ENCODE measurements around the gene TRAPPC5. TPM values are rescaled to one million over a fixed set of nuclear protein-coding genes. Genes with fewer than 3 reads are reported as not detected.

TRAPPC5 gene
- total RNA-seq, 2 experiments from 2014 or later, result 90.2 to 95.2 TPM

DNA sequence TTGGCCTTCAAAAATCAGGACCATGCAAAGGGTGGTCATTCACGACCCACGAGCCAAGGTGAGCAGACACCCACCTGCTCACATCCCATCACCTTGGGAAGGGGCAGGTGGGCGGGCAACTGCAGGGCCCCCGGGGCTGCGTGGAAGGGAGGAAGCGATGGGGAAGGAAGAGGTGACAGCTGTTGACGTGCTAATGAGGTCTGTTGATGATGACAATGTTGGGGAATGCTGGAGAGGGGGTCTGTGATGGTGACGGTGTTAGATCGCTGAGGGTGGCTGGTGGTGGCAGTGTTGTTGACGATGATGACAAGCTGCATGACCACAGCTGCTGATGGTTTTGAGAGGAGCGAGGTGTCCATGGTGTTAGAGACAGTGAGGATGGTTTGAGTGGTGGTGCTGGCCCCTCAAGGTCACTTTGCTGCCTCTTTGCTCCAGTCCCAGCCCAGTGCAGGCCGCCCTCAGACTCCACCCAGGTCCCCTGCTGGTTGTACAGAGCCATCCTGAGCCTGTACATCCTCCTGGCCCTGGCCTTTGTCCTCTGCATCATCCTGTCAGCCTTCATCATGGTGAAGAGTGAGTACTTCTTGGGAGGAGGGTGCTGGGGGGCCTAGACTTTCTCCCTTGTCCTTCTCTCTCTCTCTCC is 2.8 kb upstream of the TRAPPC5 start:
- intact Hi-C loops (cut with DNase I, micrococcal nuclease), result no loop called here
- H3K4me3 Mint-ChIP-seq, result no peak overlapping the region
- H3K4me1 Mint-ChIP-seq, result peaks cover 56% of the 10 kb centered on the region
- ATAC-seq (no peak), DNase-seq (no peak)
- H3K27ac Mint-ChIP-seq, result no peak overlapping the region
- H3K9me3 Mint-ChIP-seq (ENCODE audit: low read depth), result no peaks in the 10 kb centered on the region
- ChIA-PET CTCF (interaction anchor here (1.3 kb wide), 3 partner anchors 8 to 109 kb away, joined by 4 read pairs; no protein-coding TSS in a partner anchor), POLR2A (no interaction called here)
- H3K36me3 Mint-ChIP-seq (ENCODE audit: low read depth), result peaks cover 9% of the 10 kb centered on the region
- peaks cover 24% of the 10 kb centered on the region for H3K27me3 Mint-ChIP-seq

- Mint-ChIP-seq H3K27ac (peak overlapping the region; percentile 41), H3K4me1 (peaks cover 55% of the 10 kb centered on the region), H3K36me3 (ENCODE audit: low read depth) (peaks cover 13% of the 10 kb centered on the region), H3K9me3 (ENCODE audit: low read depth) (no peaks in the 10 kb centered on the region), H3K27me3 (peaks cover 22% of the 10 kb centered on the region), H3K4me3 (peak overlapping the region; percentile 18)
- ChIA-PET POLR2A (interaction anchor here (0.9 kb wide), 1 partner anchor 26 kb away, joined by 4 read pairs; no protein-coding TSS in a partner anchor), CTCF (interaction anchor here (0.7 to 1.4 kb wide), 6 partner anchors 9 to 120 kb away, joined by 3 to 4 read pairs (median 3); no protein-coding TSS in a partner anchor)
- peak; percentile 66 for ATAC-seq
- DNase-seq, result peak; percentile 84
- intact Hi-C loops (cut with DNase I, micrococcal nuclease), result loop anchor here in 1 of 2 experiments (1.0 kb wide), 1 partner anchor 27 kb away; no protein-coding TSS in a partner anchor
Observed at GRCh38 chr19:7678971-7679751, 1.5 kb upstream of the TRAPPC5 start.

GRCh38 chr19:7679771-7680605 is 645 bp upstream of the TRAPPC5 start:
- H3K27ac Mint-ChIP-seq, result peak overlapping the region; percentile 69
- H3K9me3 Mint-ChIP-seq (ENCODE audit: low read depth), result no peaks in the 10 kb centered on the region
- intact Hi-C loops (cut with DNase I, micrococcal nuclease), result loop anchor here (1.0 to 2.0 kb wide), 8 partner anchors 28 to 581 kb away; partner anchors contain the start of genes PNPLA6 (in 1 of the 2) and STXBP2 (in 1 of the 2)
- H3K4me3 Mint-ChIP-seq, result peak overlapping the region; percentile 91
- peaks cover 20% of the 10 kb centered on the region for H3K27me3 Mint-ChIP-seq
- H3K36me3 Mint-ChIP-seq (ENCODE audit: low read depth), result peaks cover 13% of the 10 kb centered on the region
- ChIA-PET CTCF (interaction anchor here (0.7 to 1.7 kb wide), 13 partner anchors 12 to 1010 kb away, joined by 3 to 19 read pairs (median 5); partner anchors contain the start of genes PET100, TNFSF14 and XAB2), POLR2A (no interaction called here)
- H3K4me1 Mint-ChIP-seq, result peaks cover 52% of the 10 kb centered on the region
- ATAC-seq (no peak), DNase-seq (no peak)

- Mint-ChIP-seq H3K4me1 (peaks cover 44% of the 10 kb centered on the region), H3K9me3 (ENCODE audit: low read depth) (no peaks in the 10 kb centered on the region), H3K27me3 (peaks cover 16% of the 10 kb centered on the region), H3K36me3 (ENCODE audit: low read depth) (peaks cover 15% of the 10 kb centered on the region), H3K27ac (peak overlapping the region; percentile 91), H3K4me3 (peak overlapping the region; percentile 91)
- DNase-seq (peak; percentile 95), ATAC-seq (peak; percentile 68)
- ChIA-PET CTCF (interaction anchor here (0.5 to 1.8 kb wide), 37 partner anchors 10 to 1283 kb away, joined by 3 to 19 read pairs (median 3); partner anchors contain the start of genes ARHGEF18, CD209, PET100 and XAB2), POLR2A (interaction anchor here (0.6 kb wide), 1 partner anchor 298 kb away, joined by 13 read pairs; no protein-coding TSS in a partner anchor)
- intact Hi-C loops (cut with DNase I, micrococcal nuclease), result loop anchor here (1.0 to 2.0 kb wide), 10 partner anchors 23 to 583 kb away; partner anchors contain the start of genes MAP2K7 (in 1 of the 2), PET100 (in 1 of the 2), SNAPC2 (in 1 of the 2) and TIMM44 (in 1 of the 2)
Observed at GRCh38 chr19:7681340-7682174, 924 bp downstream of the TRAPPC5 start.

GRCh38 chr19:7682175-7682855 is 1.7 kb downstream of the TRAPPC5 start:
- H3K27ac Mint-ChIP-seq, result no peak overlapping the region

DNA sequence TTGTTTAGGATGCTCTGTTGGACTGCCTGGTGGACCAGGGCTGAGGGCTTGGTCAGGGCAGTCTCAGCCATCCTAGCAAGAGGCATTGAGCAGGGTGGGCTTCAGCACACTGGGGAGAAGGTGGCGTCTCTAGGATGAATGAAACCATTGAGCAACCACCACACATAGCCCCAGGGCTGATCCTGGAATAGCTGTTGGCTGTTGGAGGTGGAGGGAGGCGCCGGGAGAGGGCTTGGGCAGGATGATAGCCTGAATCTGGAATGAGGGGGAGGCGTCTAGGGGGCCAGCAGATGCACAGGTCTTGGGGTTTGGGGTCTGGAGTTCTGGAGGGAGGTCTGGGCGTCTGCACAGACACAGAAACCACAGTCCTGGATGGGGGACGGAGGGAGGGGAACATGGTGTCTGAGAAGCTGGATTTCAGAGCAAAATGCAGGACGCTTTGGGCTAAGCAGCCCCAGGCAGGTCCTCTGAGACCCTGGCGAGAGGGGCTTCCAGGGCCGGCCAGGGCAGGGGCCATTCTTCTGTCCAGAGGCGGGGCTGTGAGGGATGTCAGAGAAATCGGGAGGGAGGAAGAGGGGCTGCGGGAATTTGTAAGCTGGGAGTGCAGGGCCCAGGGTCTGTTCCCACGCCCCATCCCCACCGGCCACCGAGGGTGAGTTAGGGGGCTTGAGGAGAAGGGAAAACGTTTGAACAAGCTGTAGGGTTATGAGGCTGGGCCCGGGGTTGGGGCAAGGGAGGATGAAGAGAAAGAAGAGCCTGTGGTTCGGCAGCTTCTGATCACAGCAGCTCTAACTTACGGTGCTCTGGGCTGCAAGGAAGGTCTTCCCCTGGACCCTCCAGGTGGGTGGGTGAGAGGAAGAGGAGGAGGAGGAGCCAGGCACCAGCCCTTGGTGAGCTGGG is 5.2 kb downstream of the TRAPPC5 start:
- POLR2A ChIA-PET, result no interaction called here
- Mint-ChIP-seq H3K27ac (no peak overlapping the region), H3K4me1 (peaks cover 10% of the 10 kb centered on the region), H3K36me3 (ENCODE audit: low read depth) (peaks cover 15% of the 10 kb centered on the region), H3K4me3 (no peak overlapping the region), H3K9me3 (ENCODE audit: low read depth) (no peaks in the 10 kb centered on the region), H3K27me3 (no peaks in the 10 kb centered on the region)
- ATAC-seq (no peak), DNase-seq (no peak)
- intact Hi-C loops (cut with DNase I, micrococcal nuclease), result no loop called here
- CTCF ChIA-PET, result no interaction called here

More at GRCh38 chr19:7682175-7682855, 1.7 kb downstream of the TRAPPC5 start:
- intact Hi-C loops (cut with DNase I, micrococcal nuclease), result no loop called here
- Mint-ChIP-seq H3K4me3 (peak overlapping the region; percentile 91), H3K27me3 (peaks cover 10% of the 10 kb centered on the region), H3K4me1 (peaks cover 36% of the 10 kb centered on the region), H3K36me3 (ENCODE audit: low read depth) (peaks cover 15% of the 10 kb centered on the region), H3K9me3 (ENCODE audit: low read depth) (no peaks in the 10 kb centered on the region)
- POLR2A ChIA-PET, result no interaction called here
- CTCF ChIA-PET, result interaction anchor here (0.9 to 1.8 kb wide), 2 partner anchors 25 to 34 kb away, joined by 3 to 8 read pairs; no protein-coding TSS in a partner anchor
- no peak for ATAC-seq
- no peak for DNase-seq

- intact Hi-C loops (cut with DNase I, micrococcal nuclease), result no loop called here
- ChIA-PET POLR2A (interaction anchor here (0.6 kb wide), 1 partner anchor 18 kb away, joined by 3 read pairs; no protein-coding TSS in a partner anchor), CTCF (no interaction called here)
- Mint-ChIP-seq H3K36me3 (ENCODE audit: low read depth) (peaks cover 10% of the 10 kb centered on the region), H3K27ac (no peak overlapping the region), H3K27me3 (no peaks in the 10 kb centered on the region), H3K4me3 (no peak overlapping the region), H3K9me3 (ENCODE audit: low read depth) (no peaks in the 10 kb centered on the region), H3K4me1 (peaks cover 5% of the 10 kb centered on the region)
- ATAC-seq, result no peak
- DNase-seq, result no peak
Observed at GRCh38 chr19:7687177-7687576, 6.5 kb downstream of the TRAPPC5 start.

DNA sequence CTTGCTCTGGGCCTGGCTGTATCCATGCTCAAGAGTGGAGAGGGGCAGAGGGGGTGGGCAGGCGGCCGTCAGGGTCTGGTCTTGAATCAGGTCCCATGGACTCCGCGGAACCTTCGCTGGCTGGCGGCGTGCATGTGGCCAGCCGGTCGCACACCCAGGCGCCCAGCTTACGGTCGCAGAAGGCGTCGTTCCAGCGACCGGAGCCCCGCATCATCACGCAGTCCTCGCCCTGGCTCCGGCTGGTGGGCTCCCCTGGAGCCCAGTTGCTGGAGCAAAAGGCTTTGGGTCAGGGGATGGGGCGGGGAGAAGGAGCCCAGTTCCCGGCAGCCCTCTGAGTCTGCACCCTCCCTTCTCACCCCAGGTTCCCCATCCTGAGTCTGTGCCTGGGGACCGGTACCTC is 8.5 kb downstream of the TRAPPC5 start:
- Mint-ChIP-seq H3K27ac (no peak overlapping the region), H3K9me3 (ENCODE audit: low read depth) (no peaks in the 10 kb centered on the region), H3K4me1 (no peaks in the 10 kb centered on the region), H3K4me3 (no peak overlapping the region), H3K36me3 (ENCODE audit: low read depth) (peaks cover 2% of the 10 kb centered on the region), H3K27me3 (no peaks in the 10 kb centered on the region)
- CTCF ChIA-PET, result no interaction called here
- intact Hi-C loops (cut with DNase I, micrococcal nuclease), result no loop called here
- POLR2A ChIA-PET, result interaction anchor here (1.0 kb wide), 1 partner anchor 74 kb away, joined by 3 read pairs; the partner anchor contains the start of gene CLEC4M
- DNase-seq (no peak), ATAC-seq (no peak)

DNA sequence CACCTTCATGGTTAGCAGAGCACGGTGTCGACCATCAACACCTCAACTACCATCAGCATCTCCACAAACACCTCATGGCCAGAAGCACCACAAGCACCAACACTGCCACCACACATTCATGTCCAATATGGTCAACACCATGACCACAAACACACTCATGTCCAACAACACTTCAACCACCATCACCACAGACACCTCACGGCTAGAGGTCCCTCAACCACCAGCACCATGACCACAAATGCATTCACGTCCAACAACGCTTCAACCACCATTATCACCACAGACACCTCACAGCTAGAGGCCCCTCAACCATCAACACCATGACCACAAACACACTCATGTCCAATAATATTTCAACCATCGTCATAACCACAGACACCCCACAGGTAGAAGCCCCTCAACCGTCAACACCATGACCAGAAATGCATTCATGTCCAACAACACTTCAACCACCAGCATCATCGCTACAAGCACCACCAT is 10.2 kb downstream of the TRAPPC5 start:
- Mint-ChIP-seq H3K4me1 (no peaks in the 10 kb centered on the region), H3K27ac (no peak overlapping the region), H3K4me3 (no peak overlapping the region), H3K36me3 (ENCODE audit: low read depth) (no peaks in the 10 kb centered on the region), H3K27me3 (peaks cover 2% of the 10 kb centered on the region), H3K9me3 (ENCODE audit: low read depth) (no peaks in the 10 kb centered on the region)
- ChIA-PET POLR2A (no interaction called here), CTCF (interaction anchor here (1.0 to 1.2 kb wide), 2 partner anchors 10 to 122 kb away, joined by 3 read pairs; partner anchors contain the start of gene TRAPPC5)
- intact Hi-C loops (cut with DNase I, micrococcal nuclease), result no loop called here
- ATAC-seq (no peak), DNase-seq (no peak)

All from activated CD4-positive, alpha-beta T cell treated with anti-CD3 and anti-CD28 coated beads for 36 hours (primary cell).